Measurements from ENCODE around the gene SYNE2.

SYNE2 gene

DNA sequence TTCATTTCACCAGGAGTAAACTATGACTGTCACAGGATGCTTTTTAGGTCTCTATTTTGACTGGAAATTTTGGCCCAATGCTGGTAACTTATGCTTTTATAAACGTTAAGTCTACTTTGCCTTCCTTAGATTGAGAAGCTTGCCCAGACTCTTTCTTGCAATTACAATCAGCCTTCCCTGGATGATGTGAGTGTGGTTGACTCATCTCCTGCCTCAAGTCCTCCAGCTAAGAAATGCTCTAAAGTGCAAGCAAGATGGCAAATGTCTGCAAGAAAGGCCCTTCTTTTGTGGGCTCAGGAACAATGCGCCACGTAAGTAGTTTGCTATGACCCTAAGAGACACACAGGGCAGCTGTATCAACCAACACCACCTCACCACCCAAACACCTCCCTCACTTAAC lies 96.9 kb downstream of the SYNE2 start:
- Histone ChIP-seq H3K27me3 (ENCODE audit: insufficient read depth, low read depth) (no peaks in the 10 kb centered on the region), H3K4me1 (ENCODE audit: low read depth, poor library complexity, severe bottlenecking) (no peaks in the 10 kb centered on the region), H4K20me1 (ENCODE audit: insufficient read depth) (no peaks in the 10 kb centered on the region), H3K27ac (no peak overlapping the region), H3K79me2 (ENCODE audit: insufficient read depth, low read depth) (no peaks in the 10 kb centered on the region), H3K4me3 (IDR thresholded peaks at IDR 0.05; ENCODE audit: insufficient read depth, low read depth, low read length) (no peak overlapping the region), H2AFZ (ENCODE audit: low read depth) (no peak overlapping the region), H3K36me3 (ENCODE audit: insufficient read depth) (no peaks in the 10 kb centered on the region), H3K9ac (no peak overlapping the region), H3K4me2 (no peak overlapping the region)
- TF ChIP-seq, protein P1, sequence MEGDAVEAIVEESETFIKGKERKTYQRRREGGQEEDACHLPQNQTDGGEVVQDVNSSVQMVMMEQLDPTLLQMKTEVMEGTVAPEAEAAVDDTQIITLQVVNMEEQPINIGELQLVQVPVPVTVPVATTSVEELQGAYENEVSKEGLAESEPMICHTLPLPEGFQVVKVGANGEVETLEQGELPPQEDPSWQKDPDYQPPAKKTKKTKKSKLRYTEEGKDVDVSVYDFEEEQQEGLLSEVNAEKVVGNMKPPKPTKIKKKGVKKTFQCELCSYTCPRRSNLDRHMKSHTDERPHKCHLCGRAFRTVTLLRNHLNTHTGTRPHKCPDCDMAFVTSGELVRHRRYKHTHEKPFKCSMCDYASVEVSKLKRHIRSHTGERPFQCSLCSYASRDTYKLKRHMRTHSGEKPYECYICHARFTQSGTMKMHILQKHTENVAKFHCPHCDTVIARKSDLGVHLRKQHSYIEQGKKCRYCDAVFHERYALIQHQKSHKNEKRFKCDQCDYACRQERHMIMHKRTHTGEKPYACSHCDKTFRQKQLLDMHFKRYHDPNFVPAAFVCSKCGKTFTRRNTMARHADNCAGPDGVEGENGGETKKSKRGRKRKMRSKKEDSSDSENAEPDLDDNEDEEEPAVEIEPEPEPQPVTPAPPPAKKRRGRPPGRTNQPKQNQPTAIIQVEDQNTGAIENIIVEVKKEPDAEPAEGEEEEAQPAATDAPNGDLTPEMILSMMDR (conservative IDR thresholded peaks at IDR 0.05; ENCODE audit: low read depth, low read length), result no peak

DNA sequence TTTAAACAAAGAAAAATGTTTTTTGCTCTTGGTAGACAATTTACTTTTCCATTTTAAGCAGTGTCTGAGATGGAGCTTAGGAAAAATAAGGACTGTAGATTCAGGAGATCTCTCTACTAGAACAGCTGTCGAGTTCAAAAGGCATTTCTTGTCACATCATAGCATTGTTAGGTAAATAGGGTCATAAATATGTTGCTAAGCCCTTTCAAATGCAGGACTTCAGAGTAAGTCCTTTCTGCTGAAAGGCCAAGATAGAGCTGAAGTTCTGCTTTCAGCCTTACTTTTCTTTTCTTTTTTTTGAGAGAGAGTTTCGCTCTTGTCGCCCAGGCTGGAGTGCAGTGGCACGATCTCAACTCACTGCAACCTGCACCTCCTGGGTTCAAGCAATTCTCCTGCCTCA lies 98.2 kb downstream of the SYNE2 start:
- Histone ChIP-seq H3K4me2 (no peak overlapping the region), H4K20me1 (ENCODE audit: insufficient read depth) (no peaks in the 10 kb centered on the region), H3K4me1 (ENCODE audit: low read depth, poor library complexity, severe bottlenecking) (no peaks in the 10 kb centered on the region), H3K79me2 (ENCODE audit: insufficient read depth, low read depth) (no peaks in the 10 kb centered on the region), H3K9ac (no peak overlapping the region), H3K27me3 (ENCODE audit: insufficient read depth, low read depth) (no peaks in the 10 kb centered on the region), H2AFZ (ENCODE audit: low read depth) (no peak overlapping the region), H3K27ac (no peak overlapping the region), H3K36me3 (ENCODE audit: insufficient read depth) (no peaks in the 10 kb centered on the region), H3K4me3 (IDR thresholded peaks at IDR 0.05; ENCODE audit: insufficient read depth, low read depth, low read length) (no peak overlapping the region)
- TF ChIP-seq, protein P1 (conservative IDR thresholded peaks at IDR 0.05; ENCODE audit: low read depth, low read length), result no peak

DNA sequence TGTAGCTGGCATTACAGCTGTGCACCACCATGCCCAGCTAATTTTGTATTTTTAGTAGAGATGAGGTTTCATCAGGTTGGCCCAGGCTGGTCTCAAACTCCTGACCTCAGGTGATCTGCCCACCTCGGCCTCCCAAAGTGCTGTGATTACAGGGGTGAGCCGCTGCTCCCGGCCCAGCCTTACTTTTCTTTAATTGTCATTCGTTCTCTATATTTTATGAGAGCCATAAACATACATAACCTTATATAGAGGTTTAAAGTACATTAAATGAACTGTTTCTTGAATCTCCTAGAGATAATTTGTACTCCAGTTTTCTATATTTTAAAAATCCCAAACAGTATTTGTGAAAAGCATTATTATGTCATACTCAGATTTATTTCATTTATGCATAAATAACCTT lies 98.6 kb downstream of the SYNE2 start:
- Histone ChIP-seq H3K4me1 (ENCODE audit: low read depth, poor library complexity, severe bottlenecking) (no peaks in the 10 kb centered on the region), H3K4me3 (IDR thresholded peaks at IDR 0.05; ENCODE audit: insufficient read depth, low read depth, low read length) (no peak overlapping the region), H3K27ac (no peak overlapping the region), H2AFZ (ENCODE audit: low read depth) (no peak overlapping the region), H3K4me2 (no peak overlapping the region), H3K27me3 (ENCODE audit: insufficient read depth, low read depth) (no peaks in the 10 kb centered on the region), H3K36me3 (ENCODE audit: insufficient read depth) (no peaks in the 10 kb centered on the region), H4K20me1 (ENCODE audit: insufficient read depth) (no peaks in the 10 kb centered on the region), H3K9ac (no peak overlapping the region), H3K79me2 (ENCODE audit: insufficient read depth, low read depth) (no peaks in the 10 kb centered on the region)
- TF ChIP-seq, protein P1 (conservative IDR thresholded peaks at IDR 0.05; ENCODE audit: low read depth, low read length), result no peak

GRCh38 chr14:63952053-63952932 lies 99.5 kb downstream of the SYNE2 start:
- Histone ChIP-seq H4K20me1 (ENCODE audit: insufficient read depth) (no peaks in the 10 kb centered on the region), H2AFZ (ENCODE audit: low read depth) (no peak overlapping the region), H3K27ac (no peak overlapping the region), H3K79me2 (ENCODE audit: insufficient read depth, low read depth) (no peaks in the 10 kb centered on the region), H3K4me2 (no peak overlapping the region), H3K36me3 (ENCODE audit: insufficient read depth) (no peaks in the 10 kb centered on the region), H3K4me1 (ENCODE audit: low read depth, poor library complexity, severe bottlenecking) (no peaks in the 10 kb centered on the region), H3K27me3 (ENCODE audit: insufficient read depth, low read depth) (no peaks in the 10 kb centered on the region), H3K4me3 (IDR thresholded peaks at IDR 0.05; ENCODE audit: insufficient read depth, low read depth, low read length) (no peak overlapping the region), H3K9ac (no peak overlapping the region)
- TF ChIP-seq, protein P1 (conservative IDR thresholded peaks at IDR 0.05; ENCODE audit: low read depth, low read length), result no peak

All from KMS-11 (cell line).